ENCODE results near the gene PLEKHJ1. TPM values are rescaled to one million over a fixed set of nuclear protein-coding genes. Genes with fewer than 3 reads are reported as not detected.

Gene PLEKHJ1
- total RNA-seq, 1 experiment from 2014 or later: 73.7 TPM

GRCh38 chr19:2223959-2224358 is 12.2 kb downstream of the PLEKHJ1 start:
- no peak overlapping the region for H3K4me3 ChIP-seq (ENCODE audit: low read depth, low read length, poor library complexity, severe bottlenecking)
- H3K4me1 ChIP-seq (ENCODE audit: insufficient read depth, low read length, poor library complexity, severe bottlenecking): no peaks in the 10 kb centered on the region
- no peaks in the 10 kb centered on the region for H3K27me3 ChIP-seq (replicated peaks; ENCODE audit: insufficient read depth, low read depth, low read length, poor library complexity)
- H3K9me3 ChIP-seq (ENCODE audit: low read depth, low read length, poor library complexity, severe bottlenecking): no peaks in the 10 kb centered on the region
- no peak overlapping the region for H3K27ac ChIP-seq (ENCODE audit: low read depth, low read length, poor library complexity, severe bottlenecking)
- no peak for DNase-seq (ENCODE audit: low spot score)
- H3K36me3 ChIP-seq (ENCODE audit: insufficient read depth, low read length, poor library complexity, severe bottlenecking): peaks cover 64% of the 10 kb centered on the region
- CTCF ChIA-PET: no interaction called here
- no TSS peak for BruUV-seq (replicated peaks)
- intact Hi-C loops (cut with micrococcal nuclease; ENCODE audit: unreplicated experiment): no loop called here
- no peak for TF ChIP-seq CTCF (conservative IDR thresholded peaks at IDR 0.05; ENCODE audit: low read depth, low read length)
- TF ChIP-seq EZH2 (IDR thresholded peaks at IDR 0.05; ENCODE audit: borderline replicate concordance, low read depth, low read length, poor library complexity, severe bottlenecking): no peak
- POLR2A ChIA-PET (ENCODE audit: low non-redundant PET): no interaction called here

GRCh38 chr19:2223391-2223790 is 12.7 kb downstream of the PLEKHJ1 start:
- ChIA-PET CTCF (no interaction called here), POLR2A (ENCODE audit: low non-redundant PET) (no interaction called here)
- Histone ChIP-seq H3K27me3 (replicated peaks; ENCODE audit: insufficient read depth, low read depth, low read length, poor library complexity) (no peaks in the 10 kb centered on the region), H3K27ac (ENCODE audit: low read depth, low read length, poor library complexity, severe bottlenecking) (no peak overlapping the region), H3K4me1 (ENCODE audit: insufficient read depth, low read length, poor library complexity, severe bottlenecking) (no peaks in the 10 kb centered on the region), H3K4me3 (ENCODE audit: low read depth, low read length, poor library complexity, severe bottlenecking) (no peak overlapping the region), H3K36me3 (ENCODE audit: insufficient read depth, low read length, poor library complexity, severe bottlenecking) (peaks cover 59% of the 10 kb centered on the region), H3K9me3 (ENCODE audit: low read depth, low read length, poor library complexity, severe bottlenecking) (no peaks in the 10 kb centered on the region)
- TF ChIP-seq CTCF (conservative IDR thresholded peaks at IDR 0.05; ENCODE audit: low read depth, low read length) (no peak), EZH2 (IDR thresholded peaks at IDR 0.05; ENCODE audit: borderline replicate concordance, low read depth, low read length, poor library complexity, severe bottlenecking) (no peak)
- no TSS peak for BruUV-seq (replicated peaks)
- no peak for DNase-seq (ENCODE audit: low spot score)
- intact Hi-C loops (cut with micrococcal nuclease; ENCODE audit: unreplicated experiment): no loop called here

GRCh38 chr19:2221918-2222317 is 14.2 kb downstream of the PLEKHJ1 start:
- Histone ChIP-seq H3K36me3 (ENCODE audit: insufficient read depth, low read length, poor library complexity, severe bottlenecking) (peaks cover 60% of the 10 kb centered on the region), H3K4me3 (ENCODE audit: low read depth, low read length, poor library complexity, severe bottlenecking) (no peak overlapping the region), H3K9me3 (ENCODE audit: low read depth, low read length, poor library complexity, severe bottlenecking) (no peaks in the 10 kb centered on the region), H3K27me3 (replicated peaks; ENCODE audit: insufficient read depth, low read depth, low read length, poor library complexity) (no peaks in the 10 kb centered on the region), H3K27ac (ENCODE audit: low read depth, low read length, poor library complexity, severe bottlenecking) (peak overlapping the region; percentile 57), H3K4me1 (ENCODE audit: insufficient read depth, low read length, poor library complexity, severe bottlenecking) (no peaks in the 10 kb centered on the region)
- intact Hi-C loops (cut with micrococcal nuclease; ENCODE audit: unreplicated experiment): no loop called here
- POLR2A ChIA-PET (ENCODE audit: low non-redundant PET): interaction anchor here (0.6 kb wide), 2 partner anchors 69 to 856 kb away, joined by 3 read pairs; no protein-coding TSS in a partner anchor
- TF ChIP-seq EZH2 (IDR thresholded peaks at IDR 0.05; ENCODE audit: borderline replicate concordance, low read depth, low read length, poor library complexity, severe bottlenecking) (no peak), CTCF (conservative IDR thresholded peaks at IDR 0.05; ENCODE audit: low read depth, low read length) (peak; percentile 42)
- CTCF ChIA-PET: interaction anchor here (0.5 to 1.1 kb wide), 2 partner anchors 66 to 170 kb away, joined by 4 to 5 read pairs; no protein-coding TSS in a partner anchor
- peak; percentile 28 for DNase-seq (ENCODE audit: low spot score)
- no TSS peak for BruUV-seq (replicated peaks)
